PC-3 (cell line): ENCODE data around the gene STRN.

Experiments used
- EZH2 ChIP-seq: fragments of 300-600 bp; sonication (generic); IDR thresholded peaks from one replicate; pipeline ENCODE4 v1.6.1; 2017; ENCODE audit warnings: antibody characterized with exemption, mild to moderate bottlenecking, low read length; ENCODE audit not compliant: unreplicated experiment
- TF ChIP-seq, protein P1 (sequence below): fragments of 300-600 bp; sonication (generic); conservative IDR thresholded peaks from 2 replicates; pipeline ENCODE4 v1.5.1; 2017; ENCODE audit warnings: antibody characterized with exemption, low read depth, mild to moderate bottlenecking, low read length

- TF ChIP-seq, protein P1, sequence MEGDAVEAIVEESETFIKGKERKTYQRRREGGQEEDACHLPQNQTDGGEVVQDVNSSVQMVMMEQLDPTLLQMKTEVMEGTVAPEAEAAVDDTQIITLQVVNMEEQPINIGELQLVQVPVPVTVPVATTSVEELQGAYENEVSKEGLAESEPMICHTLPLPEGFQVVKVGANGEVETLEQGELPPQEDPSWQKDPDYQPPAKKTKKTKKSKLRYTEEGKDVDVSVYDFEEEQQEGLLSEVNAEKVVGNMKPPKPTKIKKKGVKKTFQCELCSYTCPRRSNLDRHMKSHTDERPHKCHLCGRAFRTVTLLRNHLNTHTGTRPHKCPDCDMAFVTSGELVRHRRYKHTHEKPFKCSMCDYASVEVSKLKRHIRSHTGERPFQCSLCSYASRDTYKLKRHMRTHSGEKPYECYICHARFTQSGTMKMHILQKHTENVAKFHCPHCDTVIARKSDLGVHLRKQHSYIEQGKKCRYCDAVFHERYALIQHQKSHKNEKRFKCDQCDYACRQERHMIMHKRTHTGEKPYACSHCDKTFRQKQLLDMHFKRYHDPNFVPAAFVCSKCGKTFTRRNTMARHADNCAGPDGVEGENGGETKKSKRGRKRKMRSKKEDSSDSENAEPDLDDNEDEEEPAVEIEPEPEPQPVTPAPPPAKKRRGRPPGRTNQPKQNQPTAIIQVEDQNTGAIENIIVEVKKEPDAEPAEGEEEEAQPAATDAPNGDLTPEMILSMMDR = no peak
- TF ChIP-seq EZH2 = no peak
These were observed 3.2 kb downstream of the STRN start for GRCh38 chr2:36963106-36963505.
